Gastrocnemius medialis (tissue), 4 donors: ENCODE results near the gene TEX14. TPM values are rescaled to one million over a fixed set of nuclear protein-coding genes. Genes with fewer than 3 reads are reported as not detected.
"Not testable (repeated sequence)": the region's sequence is repeated elsewhere in the genome, so short reads cannot be mapped to it uniquely, and the experiment has no call there.

Source experiments
- ATAC-seq, 2 donors: fragments of 150-250 bp; one replicate each; pipeline ENCODE4 v1.9.1; 2016
- DNase-seq, 2 donors: peaks; one replicate each; pipeline ENCODE4 v3.0.0-alpha.2; 2019
- H3K27ac ChIP-seq, 4 donors: fragments of 200-600 bp; sonication (generic); 1 replicate in 1 of 4; 2 replicates in 3 of 4; pipeline ENCODE4 v1.5.1; 2016 to 2018; ENCODE audit warnings: mild to moderate bottlenecking in 2 of 4, moderate library complexity in 1 of 4
- H3K27me3 ChIP-seq, 3 donors: fragments of 200-600 bp; sonication (generic) in 2 of 3; 1 replicate in 1 of 3; 2 replicates in 2 of 3; pipeline versions ENCODE4 v1.5.1 to v1.6.0; 2016 to 2019; ENCODE audit warnings: mild to moderate bottlenecking in 1 of 3, moderate library complexity in 1 of 3
- H3K36me3 ChIP-seq, 2 donors: fragments of 200-600 bp; sonication (generic) in 1 of 2; one replicate each; pipeline ENCODE4 v1.5.1; 2017 to 2018
- H3K4me1 ChIP-seq, 2 donors: fragments of 200-600 bp; sonication (generic) in 1 of 2; one replicate each; pipeline ENCODE4 v1.5.1; 2016 to 2017; ENCODE audit warnings: mild to moderate bottlenecking in 2 of 2
- H3K4me3 ChIP-seq, 4 donors: fragments of 200-600 bp; sonication (generic) in 3 of 4; 1 replicate in 1 of 4; 2 replicates in 3 of 4; pipeline ENCODE4 v1.5.1; 2016 to 2019; ENCODE audit warnings: mild to moderate bottlenecking in 2 of 4
- H3K9me3 ChIP-seq, 3 donors: fragments of 200-600 bp; sonication (generic) in 2 of 3; 1 replicate in 1 of 3; 2 replicates in 2 of 3; pipeline ENCODE4 v1.5.1; 2016 to 2019
- POLR2A ChIP-seq, 2 donors: fragments of 450-650 bp; IDR thresholded peaks; one replicate each; pipeline ENCODE4 v1.6.1; 2017; ENCODE audit warnings: antibody characterized with exemption in 2 of 2, mild to moderate bottlenecking in 2 of 2, moderate library complexity in 2 of 2
- in situ Hi-C, 4 donors: fragments of 200-750 bp; cut with MboI; loops; one replicate each; pipeline versions ENCODE4 v1.15.0 to v1.8.0; 2017; ENCODE audit warnings: low sequenced_read_pairs in 4 of 4
- intact Hi-C: fragments of 100-400 bp; cut with DNase I; formaldehyde crosslinking; loops from one replicate; pipeline ENCODE4 v1.15.1; 2023; ENCODE audit warnings: low total_unique reads
- total RNA-seq, 4 donors: library from RNA; depleted of rRNA; stranded (reverse); fragments of >200 nt; gene quantifications; one replicate each; pipeline versions ENCODE4 v1.1.0 to v1.2.3, GENCODE V29; 2016
- TF ChIP-seq, protein P1 (sequence below), 5 experiments: fragments of 450-650 bp in 3 of 5; fragments of 200-600 bp in 2 of 5; sonication (generic) in 2 of 5; IDR thresholded peaks in 4 of 5; conservative IDR thresholded peaks in 1 of 5; 1 replicate in 4 of 5; 2 replicates in 1 of 5; pipeline ENCODE4 v1.5.1; 2016 to 2019; ENCODE audit warnings: antibody characterized with exemption in 5 of 5, mild to moderate bottlenecking in 3 of 5, moderate library complexity in 3 of 5

The TEX14 gene
- total RNA-seq, 4 donors from 2014 or later = not detected

DNA sequence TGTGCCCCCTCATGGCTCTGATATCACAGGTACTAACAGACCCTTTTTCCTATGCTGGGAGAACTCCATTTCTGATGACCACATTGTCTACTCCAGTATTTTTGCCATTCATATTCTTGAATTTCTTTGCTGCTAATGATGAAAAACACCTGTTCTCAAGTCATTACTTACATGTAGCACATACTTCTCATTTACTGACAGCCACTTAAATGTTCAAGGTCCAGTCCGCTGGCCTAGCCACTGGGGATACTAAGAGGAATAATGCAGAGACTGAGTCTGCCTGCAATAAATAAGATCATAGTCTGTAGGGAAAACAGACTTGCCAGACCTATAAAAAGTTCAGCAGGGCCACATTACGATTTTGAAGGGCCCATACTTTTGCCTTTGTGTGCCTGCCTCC is 27.5 kb downstream of the TEX14 start:
- Histone ChIP-seq H3K27ac (no peak overlapping the region), H3K9me3 (no peaks in the 10 kb centered on the region), H3K4me3 (no peak overlapping the region), H3K36me3 (no peaks in the 10 kb centered on the region), H3K27me3 (peaks cover 0 to 3% (median 0%) of the 10 kb centered on the region in 3 donors), H3K4me1 (no peaks in the 10 kb centered on the region)
- DNase-seq (no peak), ATAC-seq (no peak)
- TF ChIP-seq, protein P1, sequence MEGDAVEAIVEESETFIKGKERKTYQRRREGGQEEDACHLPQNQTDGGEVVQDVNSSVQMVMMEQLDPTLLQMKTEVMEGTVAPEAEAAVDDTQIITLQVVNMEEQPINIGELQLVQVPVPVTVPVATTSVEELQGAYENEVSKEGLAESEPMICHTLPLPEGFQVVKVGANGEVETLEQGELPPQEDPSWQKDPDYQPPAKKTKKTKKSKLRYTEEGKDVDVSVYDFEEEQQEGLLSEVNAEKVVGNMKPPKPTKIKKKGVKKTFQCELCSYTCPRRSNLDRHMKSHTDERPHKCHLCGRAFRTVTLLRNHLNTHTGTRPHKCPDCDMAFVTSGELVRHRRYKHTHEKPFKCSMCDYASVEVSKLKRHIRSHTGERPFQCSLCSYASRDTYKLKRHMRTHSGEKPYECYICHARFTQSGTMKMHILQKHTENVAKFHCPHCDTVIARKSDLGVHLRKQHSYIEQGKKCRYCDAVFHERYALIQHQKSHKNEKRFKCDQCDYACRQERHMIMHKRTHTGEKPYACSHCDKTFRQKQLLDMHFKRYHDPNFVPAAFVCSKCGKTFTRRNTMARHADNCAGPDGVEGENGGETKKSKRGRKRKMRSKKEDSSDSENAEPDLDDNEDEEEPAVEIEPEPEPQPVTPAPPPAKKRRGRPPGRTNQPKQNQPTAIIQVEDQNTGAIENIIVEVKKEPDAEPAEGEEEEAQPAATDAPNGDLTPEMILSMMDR (IDR thresholded peaks at IDR 0.05 in 4 of 5, conservative IDR thresholded peaks at IDR 0.05 in 1 of 5) = no peak
- TF ChIP-seq POLR2A (IDR thresholded peaks at IDR 0.05) = no peak
- intact Hi-C loops = no loop called here
- in situ Hi-C loops = loop anchor here in 1 of 4 donors (25.0 kb wide), 1 partner anchor 152 kb away; the partner anchor contains the start of gene MTMR4

DNA sequence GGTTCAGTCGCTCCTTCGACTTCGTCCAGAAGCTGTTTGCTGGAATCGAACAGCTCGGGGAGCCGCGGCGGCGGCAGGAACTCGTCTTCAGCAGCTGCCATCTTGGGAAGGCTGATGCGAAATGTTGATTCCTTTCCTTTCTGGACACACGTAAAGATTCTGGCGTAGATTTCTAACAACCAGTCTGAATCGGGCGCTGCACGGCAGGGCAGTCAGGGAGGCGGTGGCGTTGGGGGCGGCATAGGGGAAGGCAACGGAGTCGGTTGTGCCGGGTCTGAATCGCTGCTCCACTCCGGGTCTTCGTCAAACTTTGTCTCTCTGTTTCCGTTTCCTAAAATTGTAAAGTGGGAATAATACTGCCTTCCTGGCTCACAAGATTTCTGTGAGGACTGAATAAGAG is 30.3 kb downstream of the TEX14 start:
- no peak for DNase-seq
- intact Hi-C loops (no loop called here), in situ Hi-C loops (loop anchor here in 1 of 4 donors (25.0 kb wide), 1 partner anchor 149 kb away; the partner anchor contains the start of gene MTMR4)
- H3K36me3 ChIP-seq = no peaks in the 10 kb centered on the region
- no peaks in the 10 kb centered on the region for H3K27me3 ChIP-seq
- TF ChIP-seq, protein P1 (IDR thresholded peaks at IDR 0.05 in 4 of 5, conservative IDR thresholded peaks at IDR 0.05 in 1 of 5) = no peak
- TF ChIP-seq POLR2A (IDR thresholded peaks at IDR 0.05) = no peak
- H3K27ac ChIP-seq = no peak overlapping the region
- H3K9me3 ChIP-seq = no peaks in the 10 kb centered on the region
- no peaks in the 10 kb centered on the region for H3K4me1 ChIP-seq
- no peak overlapping the region for H3K4me3 ChIP-seq
- ATAC-seq = no peak

DNA sequence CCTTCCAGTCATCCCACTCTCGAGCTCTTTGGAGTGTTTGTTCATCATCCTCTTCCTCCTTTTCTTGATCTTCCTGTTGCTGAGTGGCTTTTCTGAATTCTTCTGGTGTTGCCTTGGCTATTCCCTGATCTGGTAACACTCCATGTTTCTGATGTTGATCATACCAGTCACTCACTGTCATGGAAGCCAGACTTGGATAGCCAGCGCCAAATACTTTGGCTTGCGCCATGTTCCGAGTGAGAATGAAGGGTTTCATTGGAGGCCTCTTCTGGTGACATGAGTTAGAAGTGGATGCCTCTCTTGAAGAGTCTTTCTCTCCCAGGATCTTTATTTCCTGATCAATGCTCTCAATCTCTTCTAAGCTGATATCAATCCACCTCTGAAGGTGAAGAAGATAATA is 31.2 kb downstream of the TEX14 start:
- in situ Hi-C loops = loop anchor here in 1 of 4 donors (25.0 kb wide), 1 partner anchor 148 kb away; the partner anchor contains the start of gene MTMR4
- Histone ChIP-seq H3K27ac (no peak overlapping the region), H3K27me3 (no peaks in the 10 kb centered on the region), H3K9me3 (no peaks in the 10 kb centered on the region), H3K36me3 (no peaks in the 10 kb centered on the region), H3K4me1 (no peaks in the 10 kb centered on the region), H3K4me3 (no peak overlapping the region)
- ATAC-seq (no peak), DNase-seq (no peak)
- TF ChIP-seq, protein P1 (IDR thresholded peaks at IDR 0.05 in 4 of 5, conservative IDR thresholded peaks at IDR 0.05 in 1 of 5) = no peak
- no peak for TF ChIP-seq POLR2A (IDR thresholded peaks at IDR 0.05)
- intact Hi-C loops = no loop called here

DNA sequence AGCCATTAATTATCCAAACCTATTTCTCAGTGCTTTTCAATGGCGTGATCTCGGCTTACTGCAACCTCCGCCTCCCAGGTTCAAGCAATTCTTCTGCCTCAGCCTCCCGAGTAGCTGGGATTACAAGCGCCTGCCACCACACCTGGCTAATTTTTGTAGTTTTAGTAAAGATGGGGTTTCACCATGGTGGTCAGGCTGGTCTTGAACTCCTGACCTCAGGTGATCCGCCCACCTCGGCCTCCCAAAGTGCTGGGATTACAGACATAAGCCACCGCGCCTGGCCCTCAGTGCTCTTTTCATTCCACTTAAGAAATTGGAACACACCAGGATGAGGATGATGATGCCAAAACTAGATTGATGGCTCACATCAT is 32.1 kb downstream of the TEX14 start:
- H3K4me3 ChIP-seq = peak overlapping the region; percentile 55 to 66 (median 61)
- in situ Hi-C loops (loop anchor here in 1 of 4 donors (25.0 kb wide), 1 partner anchor 147 kb away; the partner anchor contains the start of gene MTMR4), intact Hi-C loops (loop anchor here (1.0 to 5.0 kb wide), 4 partner anchors 28 to 448 kb away; partner anchors contain the start of genes SUPT4H1 and TRIM37)
- H3K9me3 ChIP-seq, H3K27me3 ChIP-seq, H3K4me1 ChIP-seq, ATAC-seq, H3K36me3 ChIP-seq, DNase-seq: not testable (repeated sequence)
- peak overlapping the region; percentile 65 to 80 (median 79) for H3K27ac ChIP-seq

DNA sequence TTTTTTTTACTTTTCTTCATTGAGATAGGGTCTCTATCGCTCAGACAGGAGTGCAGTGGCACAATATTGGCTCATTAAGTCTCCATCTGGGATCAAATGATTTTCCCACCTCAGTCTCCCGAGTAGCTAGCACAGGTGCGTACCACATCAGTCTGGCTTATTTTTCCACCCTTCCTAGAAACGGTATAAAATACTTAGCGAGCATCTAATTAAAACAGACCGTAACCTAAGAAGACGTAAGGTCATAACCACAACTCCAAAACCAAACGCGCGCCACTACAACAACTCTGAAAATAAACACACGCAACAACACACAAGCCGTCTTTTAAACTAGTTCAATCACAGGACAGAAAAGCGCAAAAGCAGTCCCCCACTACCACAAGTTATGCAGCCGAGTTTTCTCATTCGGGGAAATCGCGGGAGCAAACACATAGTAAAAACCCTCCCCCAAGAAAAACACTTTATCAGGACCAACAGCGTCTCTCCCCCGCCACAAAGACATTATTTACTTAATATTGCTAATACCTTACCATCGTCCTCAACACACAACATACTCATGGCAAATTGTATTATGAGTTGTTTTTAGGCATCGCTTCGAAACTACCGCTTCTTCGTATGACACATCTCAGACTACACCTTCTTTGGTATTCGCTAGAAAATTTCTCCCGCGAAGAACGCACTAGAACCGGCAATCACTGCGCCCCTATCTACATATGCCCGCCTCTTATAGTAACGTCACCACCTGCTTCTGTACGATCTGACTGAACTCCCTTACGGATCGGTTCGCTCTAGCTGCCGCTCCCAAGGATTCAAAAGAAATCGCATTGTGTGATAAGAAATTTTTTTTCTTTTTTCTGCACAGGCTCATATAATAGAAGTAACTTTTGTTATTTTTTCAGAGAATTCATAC is 32.8 kb downstream of the TEX14 start:
- H3K27ac ChIP-seq = peak overlapping the region; percentile 65 to 80 (median 79)
- peak; percentile 96 to 99 for ATAC-seq
- peak overlapping the region; percentile 55 to 66 (median 61) for H3K4me3 ChIP-seq
- in situ Hi-C loops = loop anchor here in 1 of 4 donors (25.0 kb wide), 1 partner anchor 147 kb away; the partner anchor contains the start of gene MTMR4
- intact Hi-C loops = loop anchor here (1.0 to 5.0 kb wide), 4 partner anchors 28 to 448 kb away; partner anchors contain the start of genes SUPT4H1 and TRIM37
- H3K36me3 ChIP-seq = no peaks in the 10 kb centered on the region
- no peaks in the 10 kb centered on the region for H3K27me3 ChIP-seq
- no peaks in the 10 kb centered on the region for H3K9me3 ChIP-seq
- peak; percentile 41 to 79 for DNase-seq
- no peaks in the 10 kb centered on the region for H3K4me1 ChIP-seq
- peak; percentile 94 to 98 for TF ChIP-seq POLR2A (IDR thresholded peaks at IDR 0.05)
- TF ChIP-seq, protein P1 (IDR thresholded peaks at IDR 0.05 in 4 of 5, conservative IDR thresholded peaks at IDR 0.05 in 1 of 5) = peak in 1 of 5 experiments; percentile 41

DNA sequence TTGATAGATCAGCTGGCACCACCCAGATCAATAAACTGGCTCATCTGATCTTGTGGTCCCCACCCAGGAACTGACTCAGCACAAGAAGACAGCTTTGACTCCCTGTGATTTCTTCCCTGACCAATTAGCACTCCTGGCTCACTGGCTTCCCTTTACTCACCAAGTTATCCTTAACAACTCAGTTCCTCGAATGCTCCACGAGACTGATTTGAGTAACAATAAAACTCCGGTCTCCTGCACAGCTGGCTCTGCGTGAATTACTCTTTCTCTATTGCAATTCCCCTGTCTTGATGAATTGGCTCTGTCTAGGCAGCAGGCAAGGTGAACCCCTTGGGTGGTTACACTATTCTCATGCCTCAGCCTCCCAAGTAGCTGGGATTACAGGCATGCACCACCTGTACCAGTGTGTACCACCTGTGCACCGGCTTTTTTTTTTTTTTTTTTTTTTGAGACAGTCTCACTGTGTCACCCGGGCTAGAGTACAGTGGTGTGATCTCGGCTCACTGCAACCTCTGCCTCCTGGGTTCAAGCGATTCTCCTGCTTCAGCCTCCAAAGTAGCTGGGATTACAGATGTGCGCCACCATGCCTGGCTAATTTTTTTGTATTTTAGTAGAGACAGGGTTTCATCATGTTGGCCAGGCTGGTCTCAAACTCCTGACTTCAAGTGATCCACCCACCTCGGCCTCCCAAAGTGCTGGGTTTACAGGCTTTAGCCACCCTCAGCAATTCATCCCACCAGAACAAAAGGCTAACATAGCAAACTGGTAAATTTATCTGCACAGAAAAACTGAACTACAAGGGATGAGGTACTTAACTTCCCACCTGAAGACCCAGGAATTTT is 33.7 kb downstream of the TEX14 start:
- DNase-seq, H3K9me3 ChIP-seq, H3K27me3 ChIP-seq, H3K4me1 ChIP-seq, H3K36me3 ChIP-seq, ATAC-seq: not testable (repeated sequence)
- Histone ChIP-seq H3K27ac (peak overlapping the region; percentile 65 to 80 (median 79)), H3K4me3 (peak overlapping the region; percentile 55 to 66 (median 61))
- in situ Hi-C loops = loop anchor here in 1 of 4 donors (25.0 kb wide), 1 partner anchor 146 kb away; the partner anchor contains the start of gene MTMR4
- intact Hi-C loops = loop anchor here (5.0 kb wide), 1 partner anchor 449 kb away; the partner anchor contains the start of gene TRIM37
